ENCODE data around the gene NFXL1.
"Not testable (repeated sequence)": the region's sequence is repeated elsewhere in the genome, so short reads cannot be mapped to it uniquely, and the experiment has no call there.

The NFXL1 gene

DNA sequence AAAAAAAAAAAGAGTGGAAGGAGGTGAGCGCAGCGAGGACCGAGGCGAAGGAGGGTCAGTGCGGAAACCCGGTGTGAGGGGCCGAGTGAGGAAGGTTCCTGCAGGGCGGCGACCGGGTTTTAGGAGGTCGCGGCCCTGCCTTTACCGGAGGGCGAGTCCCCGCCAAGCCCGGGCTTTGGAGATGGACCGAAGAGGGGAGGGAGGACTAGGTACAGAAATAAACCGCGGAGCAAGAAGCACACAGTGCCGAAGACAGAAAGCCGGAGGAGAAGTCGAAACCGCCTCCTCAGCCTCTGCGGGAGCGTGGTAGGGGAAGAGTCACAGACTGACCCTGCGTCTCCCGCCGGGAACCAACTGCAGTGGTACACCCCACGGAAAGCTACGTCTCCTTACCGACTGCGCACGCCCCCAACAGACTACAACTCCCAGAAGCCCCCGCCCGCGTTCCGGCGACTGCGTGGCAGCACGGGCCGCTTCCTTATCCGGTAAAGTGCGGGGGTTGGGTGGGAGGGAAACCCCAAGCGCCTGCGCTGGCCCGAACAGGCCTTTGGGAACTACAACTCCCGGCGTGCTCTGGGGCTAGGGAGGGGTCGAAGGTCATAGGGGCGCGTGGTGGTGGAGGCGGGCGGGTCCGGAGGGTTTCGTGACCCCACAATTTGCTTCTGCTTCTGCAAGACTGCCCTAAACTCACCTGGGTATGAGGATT lies at the start of gene NFXL1:
Gene NFXL1, minus strand, starts transcription at position 364 of the 706 bp plus-strand sequence. CDS start 380 bp downstream, outside the sequence.
- DNase-seq (ENCODE audit: low read depth in 3 of 3, low spot score in 1 of 3) = peak; percentile 83 to 92 (median 91)

DNA sequence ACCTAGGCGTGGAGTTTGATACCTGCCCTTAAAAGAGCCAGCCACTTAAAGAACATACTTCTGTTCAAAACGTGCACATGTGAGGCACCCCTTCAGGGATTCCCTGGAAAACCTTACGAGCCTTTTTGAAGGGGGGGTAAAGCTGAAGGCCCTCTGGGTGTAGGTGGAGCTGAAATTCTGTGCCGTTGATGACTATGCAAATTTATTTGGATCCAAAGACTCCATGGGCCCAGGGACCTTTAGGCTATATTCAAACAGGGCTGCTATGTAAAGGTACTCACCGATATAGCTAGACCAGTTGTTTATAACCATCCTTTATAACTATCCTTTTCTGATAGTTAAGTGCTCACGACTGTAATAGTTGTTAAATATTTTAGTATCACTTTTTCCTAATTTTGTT lies 40.3 kb upstream of the NFXL1 start:
- no peak for DNase-seq (ENCODE audit: low read depth in 3 of 3, low spot score in 1 of 3)

- no peak for DNase-seq (ENCODE audit: low read depth in 3 of 3, low spot score in 1 of 3)
Observed at GRCh38 chr4:47954245-47954644, 39.9 kb upstream of the NFXL1 start.

DNA sequence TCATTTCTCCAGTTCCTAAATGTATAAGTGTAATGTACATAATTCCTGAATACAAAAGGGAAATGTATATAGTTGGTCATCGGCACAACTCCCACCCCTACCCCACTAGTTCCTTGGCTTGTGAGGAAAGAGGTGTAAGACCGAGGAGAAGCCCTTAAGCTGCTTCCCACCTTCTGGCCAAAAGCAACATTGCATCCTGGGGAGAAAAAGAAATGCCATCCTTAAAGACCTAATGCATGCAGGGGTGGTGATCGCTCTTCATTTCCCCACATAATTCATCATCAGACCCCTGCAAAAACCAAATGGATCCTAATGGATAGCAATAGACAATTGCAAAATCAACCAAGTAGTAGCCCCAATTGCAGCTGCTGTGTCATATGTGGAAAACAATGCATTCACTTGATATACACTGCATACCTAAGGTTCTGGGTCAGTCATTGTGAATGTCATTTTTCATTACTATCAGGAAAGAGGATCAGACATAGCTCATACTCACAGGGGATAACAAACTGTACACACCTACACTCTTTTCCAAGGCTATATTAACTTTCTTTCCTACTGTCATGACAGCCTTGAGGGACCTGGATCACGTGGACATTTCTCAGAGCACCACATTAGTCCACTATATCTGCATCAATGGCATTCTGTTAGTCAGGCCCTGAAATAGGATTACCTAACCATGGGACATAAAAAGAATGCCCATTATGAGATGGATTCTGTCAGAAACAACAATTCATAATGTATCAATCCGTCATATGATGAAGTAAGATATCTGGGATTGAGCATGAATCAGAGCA lies 31.7 kb upstream of the NFXL1 start:
- no peak for DNase-seq (ENCODE audit: low read depth in 3 of 3, low spot score in 1 of 3)

DNA sequence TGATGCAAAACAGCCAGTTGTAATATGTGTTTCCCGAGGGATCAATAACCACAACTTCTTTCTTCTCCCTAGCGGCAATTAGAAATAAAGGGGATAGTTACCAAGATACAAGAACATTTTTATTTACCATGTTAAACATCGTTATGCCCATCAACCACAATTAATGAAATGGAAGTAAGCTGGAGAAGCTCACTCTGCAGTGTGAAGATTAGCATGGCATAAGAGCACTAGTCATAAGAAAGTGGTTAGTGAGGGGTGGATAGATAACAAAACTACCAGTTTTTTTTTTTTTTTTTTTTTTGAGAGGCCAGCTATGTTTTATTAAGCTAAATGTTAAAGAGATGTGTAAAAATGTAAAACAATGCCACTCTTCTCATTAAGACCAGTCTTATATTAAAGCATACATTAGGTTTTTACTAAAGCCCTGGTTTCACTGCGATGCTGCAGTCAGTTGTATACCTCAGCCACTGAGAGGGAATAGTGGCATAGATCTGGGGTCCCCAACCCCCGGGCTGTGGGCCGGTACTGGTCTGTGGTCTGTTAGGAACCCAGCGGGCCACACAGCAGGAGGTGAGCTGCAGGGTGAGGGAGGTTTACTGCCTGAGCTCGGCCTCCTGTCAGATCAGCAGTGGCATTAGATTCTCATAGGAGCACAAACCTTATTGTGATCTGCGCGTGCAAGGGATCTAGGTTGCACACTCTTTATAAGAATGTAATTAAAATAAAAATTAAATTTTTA lies 27.9 kb upstream of the NFXL1 start:
- no peak for DNase-seq (ENCODE audit: low read depth in 3 of 3, low spot score in 1 of 3)

DNA sequence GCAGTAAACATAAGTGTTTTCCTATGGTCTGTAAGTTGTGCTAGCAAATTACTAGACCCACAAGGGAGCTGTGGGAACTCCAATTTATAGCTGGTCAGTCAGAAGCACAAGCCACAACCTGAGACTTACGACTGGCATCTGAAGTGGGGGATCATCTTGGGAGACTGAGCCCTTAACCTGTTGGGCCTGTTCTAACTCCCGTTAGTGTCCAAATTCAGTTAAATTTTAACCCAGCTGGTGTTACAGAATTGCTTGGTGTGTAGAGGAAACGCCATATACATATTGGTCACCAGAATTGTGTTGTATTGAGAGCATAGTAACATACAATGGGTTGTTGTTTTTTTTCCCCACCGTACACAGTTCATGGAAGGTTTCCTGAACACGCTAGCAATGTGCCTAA lies 25.1 kb upstream of the NFXL1 start:
- no peak for DNase-seq (ENCODE audit: low read depth in 3 of 3, low spot score in 1 of 3)

DNA sequence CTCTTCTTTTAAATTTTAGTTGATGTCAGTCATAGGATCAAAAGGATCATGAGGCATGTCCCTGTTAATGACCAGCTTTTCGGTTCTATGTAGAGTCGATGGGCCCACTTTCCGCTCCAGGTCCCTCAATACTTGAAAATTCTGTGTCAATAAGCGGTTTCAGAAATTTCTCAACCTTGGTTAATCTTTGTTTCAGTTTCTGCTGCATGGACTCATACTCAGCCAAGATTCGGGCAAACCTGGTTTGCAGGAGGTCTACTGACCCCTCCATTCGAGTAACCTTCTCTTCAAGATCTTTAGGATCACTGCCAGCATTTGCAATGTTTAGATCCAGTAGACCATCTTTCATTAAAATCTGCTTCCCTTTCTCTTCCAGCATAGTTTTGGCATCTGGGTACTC lies 22.0 kb upstream of the NFXL1 start:
- DNase-seq (ENCODE audit: low read depth in 3 of 3, low spot score in 1 of 3) = no peak

- no peak for DNase-seq (ENCODE audit: low read depth in 3 of 3, low spot score in 1 of 3)
Observed at GRCh38 chr4:47933840-47934239, 19.5 kb upstream of the NFXL1 start.

DNA sequence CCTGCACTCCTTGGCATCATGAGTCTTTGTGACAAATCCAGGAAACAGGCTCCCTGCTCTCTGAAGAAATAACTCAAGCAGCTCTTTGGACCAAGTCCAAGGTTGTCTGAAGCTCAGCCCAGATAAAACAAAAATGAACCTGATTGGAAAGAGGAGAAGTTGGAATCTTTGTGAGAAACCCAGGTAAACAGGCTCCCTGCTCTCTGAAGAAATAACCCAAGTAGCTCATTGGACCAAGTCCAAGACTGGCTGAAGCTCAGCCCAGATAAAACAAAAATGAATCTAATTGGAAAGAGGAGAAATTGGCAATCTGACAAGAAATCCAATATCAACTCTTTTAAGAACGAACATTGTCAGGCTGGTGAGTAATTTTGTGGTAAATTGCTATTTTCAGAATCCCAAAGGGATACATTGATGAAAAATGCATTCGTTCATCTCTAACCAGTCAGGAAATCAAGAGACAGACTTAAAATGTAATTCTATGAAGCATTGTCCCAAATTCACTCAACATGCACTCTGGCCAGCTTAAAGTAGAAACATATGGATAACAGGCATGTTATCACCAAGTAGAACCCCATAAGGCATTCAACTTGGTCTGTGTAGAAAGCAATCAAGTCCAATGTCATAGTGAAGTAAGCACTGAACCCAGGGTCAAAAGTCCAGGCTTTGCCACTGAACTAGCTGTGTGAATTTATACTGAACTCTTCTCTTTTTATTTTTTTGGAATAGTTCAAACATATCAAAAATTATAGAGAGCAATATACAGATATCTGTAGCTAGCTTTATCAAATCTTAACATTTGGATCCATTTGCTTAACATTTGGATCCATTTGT lies 16.8 kb upstream of the NFXL1 start:
- DNase-seq (ENCODE audit: low read depth in 3 of 3, low spot score in 1 of 3) = no peak

GRCh38 chr4:47929682-47930201 lies 15.4 kb upstream of the NFXL1 start:
- DNase-seq (ENCODE audit: low read depth in 3 of 3, low spot score in 1 of 3) = no peak

DNA sequence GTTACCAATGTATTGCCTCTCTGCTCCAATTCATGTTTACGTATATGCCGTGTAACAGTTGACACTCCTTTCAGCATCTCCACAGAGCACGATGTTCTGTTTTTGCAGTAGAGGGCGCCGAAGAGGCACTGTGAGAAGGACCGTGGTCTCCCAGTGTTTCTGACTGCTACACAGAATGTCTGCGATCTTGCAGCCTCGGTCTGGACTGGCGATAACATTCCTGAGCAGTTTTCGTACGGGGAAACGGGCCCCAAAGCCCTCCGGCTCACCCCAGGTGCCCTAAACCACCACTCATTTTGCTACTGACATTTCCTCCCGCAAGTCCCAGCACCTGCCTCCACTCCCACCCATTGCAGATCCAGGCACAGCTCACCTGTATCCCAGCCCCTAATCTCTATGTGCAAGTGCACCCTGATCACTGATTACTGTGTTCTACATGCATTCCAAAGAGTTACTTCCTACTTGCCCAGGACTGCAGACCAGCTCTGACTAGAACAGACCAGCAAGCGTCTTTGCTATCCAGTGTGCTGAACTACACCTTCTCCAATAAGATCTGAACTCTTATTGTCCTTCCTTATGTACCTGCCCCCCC lies 12.4 kb upstream of the NFXL1 start:
- peak in 2 of 3 donors; percentile 11 to 17 for DNase-seq (ENCODE audit: low read depth in 3 of 3, low spot score in 1 of 3)

DNA sequence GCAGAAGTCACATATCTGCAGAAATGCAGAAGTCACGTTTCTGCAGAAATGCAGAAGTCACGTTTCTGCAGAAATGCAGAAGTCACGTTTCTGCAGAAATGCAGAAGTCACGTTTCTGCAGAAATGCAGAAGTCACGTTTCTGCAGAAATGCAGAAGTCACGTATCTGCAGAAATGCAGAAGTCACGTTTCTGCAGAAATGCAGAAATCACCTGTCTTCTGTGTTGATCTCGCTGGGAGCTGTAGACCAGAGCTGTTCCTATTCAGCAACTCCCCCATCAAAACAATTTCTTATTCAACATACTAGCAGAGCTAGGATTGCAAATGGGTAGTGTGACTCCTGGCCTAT lies 8.9 kb upstream of the NFXL1 start:
- not testable (repeated sequence) for DNase-seq (ENCODE audit: low read depth in 3 of 3, low spot score in 1 of 3)

DNA sequence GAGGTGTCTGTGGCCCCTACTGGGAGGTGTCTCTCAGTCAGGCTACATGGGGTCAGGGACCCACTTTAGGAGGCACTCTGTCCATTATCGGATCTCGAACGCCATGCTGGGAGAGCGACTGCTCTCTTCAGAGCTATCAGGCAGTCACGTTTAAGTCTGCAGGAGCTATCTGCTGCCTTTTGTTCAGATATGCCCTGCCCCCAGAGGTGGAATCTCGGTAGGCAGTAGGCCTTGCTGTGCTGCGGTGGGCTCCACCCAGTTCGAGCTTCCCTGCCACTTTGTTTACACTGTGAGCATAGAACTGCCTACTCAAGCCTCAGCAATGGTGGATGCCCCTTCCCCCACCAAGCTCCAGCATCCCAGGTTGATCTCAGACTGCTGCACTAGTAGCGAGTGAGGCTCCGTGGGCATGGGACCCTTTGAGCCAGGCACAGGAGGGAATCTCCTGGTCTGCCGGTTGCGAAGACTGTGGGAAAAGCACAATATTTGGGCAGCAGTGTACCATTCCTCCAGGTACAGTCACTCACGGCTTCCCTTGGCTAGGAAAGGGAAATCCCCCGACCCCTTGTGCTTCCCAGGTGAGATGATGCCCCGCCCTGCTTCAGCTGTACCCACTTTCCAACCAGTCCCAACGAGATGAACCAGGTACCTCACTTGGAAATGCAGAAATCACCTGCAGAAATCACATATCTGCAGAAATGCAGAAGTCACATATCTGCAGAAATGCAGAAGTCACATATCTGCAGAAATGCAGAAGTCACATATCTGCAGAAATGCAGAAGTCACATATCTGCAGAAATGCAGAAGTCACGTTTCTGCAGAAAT lies 8.3 kb upstream of the NFXL1 start:
- DNase-seq (ENCODE audit: low read depth in 3 of 3, low spot score in 1 of 3) = not testable (repeated sequence)

GRCh38 chr4:47917163-47917562 lies 2.8 kb upstream of the NFXL1 start:
- not testable (repeated sequence) for DNase-seq (ENCODE audit: low read depth in 3 of 3, low spot score in 1 of 3)

DNA sequence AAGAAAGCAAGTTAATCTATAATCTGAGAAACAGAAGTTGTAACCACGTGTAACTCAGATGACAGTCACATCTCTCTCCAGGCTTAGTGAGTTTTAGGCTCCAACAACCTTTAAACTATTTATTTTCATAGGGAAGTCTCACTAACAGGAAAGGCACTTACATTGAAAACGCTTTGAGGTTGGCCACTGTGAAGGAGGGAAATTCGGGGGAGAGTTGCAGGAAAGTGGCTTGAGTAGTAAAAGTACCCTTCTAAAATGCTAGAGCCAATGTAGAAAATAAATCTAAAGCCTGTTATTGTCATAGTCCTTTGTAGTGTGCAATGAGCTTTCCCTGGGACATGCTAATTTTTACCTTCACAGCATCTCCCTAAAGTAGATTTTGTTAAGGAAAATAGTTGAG lies 995 bp upstream of the NFXL1 start:
- DNase-seq (ENCODE audit: low read depth in 3 of 3, low spot score in 1 of 3) = no peak

DNA sequence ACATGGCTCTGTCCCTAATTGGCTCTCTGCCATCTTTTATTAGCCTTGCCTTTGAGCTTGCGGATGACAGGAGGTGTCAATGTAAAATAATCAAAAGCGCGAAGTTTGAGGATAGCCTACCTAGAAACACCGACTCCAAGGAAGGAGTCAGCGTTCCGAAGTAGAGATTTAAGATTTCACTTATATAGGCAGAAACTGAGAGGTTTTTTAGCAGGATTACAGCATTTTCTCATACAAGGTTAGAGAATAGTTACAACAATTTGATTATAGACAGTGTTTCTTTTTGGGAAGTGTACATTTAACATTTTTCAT lies 499 bp upstream of the NFXL1 start:
- DNase-seq (ENCODE audit: low read depth in 3 of 3, low spot score in 1 of 3) = no peak

DNA sequence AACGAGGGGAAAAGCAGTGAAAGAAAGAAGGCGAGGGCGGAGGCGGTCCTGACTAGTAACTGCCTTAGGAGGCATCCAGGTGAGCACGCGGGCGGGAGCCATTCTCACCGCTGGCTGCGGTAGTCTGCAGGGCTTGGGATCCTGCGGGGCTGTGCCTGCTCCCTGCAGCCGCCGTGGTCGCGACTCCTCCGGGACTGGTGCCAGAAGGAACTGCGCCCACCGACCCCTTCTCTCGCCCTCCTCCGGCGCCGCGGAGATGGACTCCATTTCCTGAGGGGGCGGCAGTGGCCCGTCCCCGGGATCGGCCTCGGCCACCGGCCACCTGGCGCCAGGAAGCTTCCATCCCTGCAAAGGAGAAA lies 543 bp downstream of the NFXL1 start:
- peak in 1 of 3 donors; percentile 14 for DNase-seq (ENCODE audit: low read depth in 3 of 3, low spot score in 1 of 3)

GRCh38 chr4:47913330-47913729 lies 1.1 kb downstream of the NFXL1 start:
- no peak for DNase-seq (ENCODE audit: low read depth in 3 of 3, low spot score in 1 of 3)

- DNase-seq (ENCODE audit: low read depth in 3 of 3, low spot score in 1 of 3) = no peak
Observed at GRCh38 chr4:47907089-47907646, 7.2 kb downstream of the NFXL1 start.

GRCh38 chr4:47899639-47900038 lies 14.7 kb downstream of the NFXL1 start:
- DNase-seq (ENCODE audit: low read depth in 3 of 3, low spot score in 1 of 3) = no peak
